Spleen (tissue), 13 donors: ENCODE data around the gene DLG2. TPM values are rescaled to one million over a fixed set of nuclear protein-coding genes. Genes with fewer than 3 reads are reported as not detected.
A peak's percentile ranks its signal among the peaks of the same experiment; 100 is the strongest.
"Not testable (repeated sequence)": the region's sequence is repeated elsewhere in the genome, so short reads cannot be mapped to it uniquely, and the experiment has no call there.

Experiments used
- DNase-seq: peaks from one replicate; pipeline ENCODE4 v3.0.0-alpha.2; 2020
- H3K27ac ChIP-seq, 8 donors: fragments of 200-600 bp; sonication (generic) in 7 of 8; 1 replicate in 4 of 8; 2 replicates in 4 of 8; pipeline versions ENCODE4 v1.5.0 to v1.8.0; 2016 to 2021; ENCODE audit warnings: inconsistent platforms in 4 of 8, mild to moderate bottlenecking in 4 of 8, moderate library complexity in 1 of 8
- H3K27me3 ChIP-seq, 7 donors: fragments of 200-600 bp; sonication (generic) in 6 of 7; replicated peaks in 1 of 7; 1 replicate in 4 of 7; 2 replicates in 3 of 7; pipeline versions ENCODE4 v1.5.0 to v1.8.0; 2016 to 2021; ENCODE audit warnings: inconsistent platforms in 3 of 7, mild to moderate bottlenecking in 1 of 7
- H3K36me3 ChIP-seq, 6 donors: fragments of 200-600 bp; sonication (generic) in 5 of 6; 1 replicate in 4 of 6; 2 replicates in 2 of 6; pipeline versions ENCODE4 v1.5.0 to v1.8.0; 2016 to 2021; ENCODE audit warnings: inconsistent platforms in 2 of 6
- H3K4me1 ChIP-seq, 6 donors: fragments of 200-600 bp; sonication (generic) in 5 of 6; 1 replicate in 3 of 6; 2 replicates in 3 of 6; pipeline versions ENCODE4 v1.5.0 to v1.8.0; 2016 to 2021; ENCODE audit warnings: inconsistent platforms in 3 of 6
- H3K4me3 ChIP-seq, 8 donors: fragments of 200-600 bp; sonication (generic) in 7 of 8; 1 replicate in 4 of 8; 2 replicates in 4 of 8; pipeline versions ENCODE4 v1.5.0 to v1.8.0; 2016 to 2021; ENCODE audit warnings: inconsistent platforms in 4 of 8, mild to moderate bottlenecking in 4 of 8, moderate library complexity in 2 of 8
- H3K9me3 ChIP-seq, 8 donors: fragments of 200-600 bp; sonication (generic) in 7 of 8; 1 replicate in 4 of 8; 2 replicates in 4 of 8; pipeline versions ENCODE4 v1.5.0 to v1.8.0; 2016 to 2021; ENCODE audit warnings: inconsistent platforms in 4 of 8
- POLR2A ChIP-seq, 3 donors: fragments of 450-650 bp; IDR thresholded peaks; one replicate each; pipeline ENCODE4 v1.5.1; 2017; ENCODE audit warnings: antibody characterized with exemption in 3 of 3, mild to moderate bottlenecking in 1 of 3
- POLR2AphosphoS5 ChIP-seq, 3 donors: sonication (generic); formaldehyde crosslinking; IDR thresholded peaks; one replicate each; pipeline ENCODE4 v1.5.1; 2017; ENCODE audit warnings: antibody characterized with exemption in 3 of 3
- WGBS, 5 donors: extraction: QIAGEN DNeasy Blood & Tissue Kit in 3 of 5; methylation state at CpG; one replicate each; pipeline versions ENCODE4 v1.1.5 to v1.1.7; 2013 to 2018; 5-methylcytosine and 5-hydroxymethylcytosine counted together
- intact Hi-C: fragments of 100-400 bp; cut with DNase I; formaldehyde crosslinking; loops from one replicate; pipeline ENCODE4 v1.15.0; 2023; ENCODE audit warnings: low total_unique reads
- long read RNA-seq, 2 donors: transcript quantifications; one replicate each; lab custom pipeline, GENCODE V29; 2026
- polyA plus RNA-seq, 3 donors: library from polyadenylated mRNA; stranded (reverse); fragments of 200-250 nt; gene quantifications; one replicate each; pipeline ENCODE4 v1.2.1, GENCODE V29; 2013
- total RNA-seq, 7 donors: library from RNA; depleted of rRNA in 3 of 7; stranded (reverse); fragments of >200 nt in 3 of 7; fragmentation: NEBNext Ultra II Directional in 4 of 7; extraction: Animal tissue kit (Norgen Biotek cat#: 25700) in 4 of 7; gene quantifications; one replicate each; pipeline versions ENCODE4 v1.1.0 to v1.2.1, GENCODE V29; 2016 to 2021
- TF ChIP-seq, protein P1 (sequence below), 11 experiments: fragments of 200-600 bp in 7 of 11; fragments of 450-650 bp in 4 of 11; sonication (generic) in 4 of 11; IDR thresholded peaks in 8 of 11; conservative IDR thresholded peaks in 3 of 11; 1 replicate in 7 of 11; 2 replicates in 4 of 11; pipeline versions ENCODE4 v1.4.0 to v1.8.0; 2016 to 2021; ENCODE audit warnings: antibody characterized with exemption in 11 of 11, inconsistent platforms in 4 of 11, mild to moderate bottlenecking in 1 of 11
- donor health status: healthy with polysubstance abuse.
- donor health status: DM: no; HTN: no; CAD: no; lungs with moderate emphysema.
- donor health status: DM: no; HTN: no; CAD: no.
- donor health status: Bipolar disorder and iron deficiency.
- donor health status: healthy.
- donor health status: DM: no; HTN: no; CAD: no.
- donor health status: DM: yes; HTN: yes; CAD: no.

DLG2 gene
- total RNA-seq: 10 to 100 TPM in 3 of 7 donors, 1 to 10 TPM in 4; 5.8 to 12.7 (median 9.4) TPM
- polyA plus RNA-seq: under 1 TPM; 0.43 to 0.67 (median 0.50) TPM
- long read RNA-seq, donor 1: 0 reads
- long read RNA-seq, donor 2: 0 reads

DNA sequence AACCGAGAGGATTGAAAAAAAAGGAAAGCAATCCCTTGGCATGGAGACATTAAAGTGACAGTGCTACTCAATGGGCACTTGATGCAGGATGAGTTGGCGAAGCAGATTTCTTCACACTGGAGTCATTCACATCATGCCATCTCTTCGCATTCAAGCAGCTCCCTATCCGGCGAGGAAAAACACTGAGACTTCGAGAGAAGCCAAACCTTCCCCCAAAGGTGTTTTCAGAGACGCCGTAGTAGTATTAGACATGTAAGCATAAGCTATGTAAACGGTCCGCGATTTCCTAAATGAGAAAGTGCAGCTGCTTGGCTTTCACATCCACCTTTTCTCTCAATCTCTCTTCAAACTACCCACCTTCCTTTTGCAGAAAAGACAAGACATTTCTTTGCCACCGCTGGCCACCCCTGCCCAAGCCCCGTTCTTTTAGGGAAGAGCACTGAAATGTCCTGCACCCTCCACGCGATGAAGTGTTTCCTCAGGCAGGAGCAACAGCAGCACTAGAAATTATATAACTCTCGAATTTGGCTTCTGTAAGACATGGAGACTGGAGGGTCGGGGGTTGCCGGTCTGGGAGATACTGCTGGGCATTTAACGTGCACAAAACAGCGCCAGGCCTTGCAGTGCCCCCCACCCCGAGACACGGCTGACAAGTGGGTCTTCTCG, at the start of gene DLG2:
Gene DLG2 (minus strand): TSS at position 13 of the 666 bp plus-strand sequence.
- H3K36me3 ChIP-seq: peaks cover 0 to 23% (median 9%) of the 10 kb centered on the region in 6 donors
- intact Hi-C loops: no loop called here
- H3K4me3 ChIP-seq: peak within 1 kb of the TSS; percentile 70 to 93 (median 79)
- peak within 1 kb of the TSS; percentile 74 to 95 (median 92) for H3K27ac ChIP-seq
- 0 to 4% (median 1%) methylated on average over 23 of the region's 23 CpGs for WGBS, 5 donors
- no peaks in the 10 kb centered on the region for H3K9me3 ChIP-seq
- DNase-seq: no peak
- peaks cover 5 to 57% (median 33%) of the 10 kb centered on the region in 6 donors for H3K4me1 ChIP-seq
- no peaks in the 10 kb centered on the region for H3K27me3 ChIP-seq
- TF ChIP-seq, protein P1, sequence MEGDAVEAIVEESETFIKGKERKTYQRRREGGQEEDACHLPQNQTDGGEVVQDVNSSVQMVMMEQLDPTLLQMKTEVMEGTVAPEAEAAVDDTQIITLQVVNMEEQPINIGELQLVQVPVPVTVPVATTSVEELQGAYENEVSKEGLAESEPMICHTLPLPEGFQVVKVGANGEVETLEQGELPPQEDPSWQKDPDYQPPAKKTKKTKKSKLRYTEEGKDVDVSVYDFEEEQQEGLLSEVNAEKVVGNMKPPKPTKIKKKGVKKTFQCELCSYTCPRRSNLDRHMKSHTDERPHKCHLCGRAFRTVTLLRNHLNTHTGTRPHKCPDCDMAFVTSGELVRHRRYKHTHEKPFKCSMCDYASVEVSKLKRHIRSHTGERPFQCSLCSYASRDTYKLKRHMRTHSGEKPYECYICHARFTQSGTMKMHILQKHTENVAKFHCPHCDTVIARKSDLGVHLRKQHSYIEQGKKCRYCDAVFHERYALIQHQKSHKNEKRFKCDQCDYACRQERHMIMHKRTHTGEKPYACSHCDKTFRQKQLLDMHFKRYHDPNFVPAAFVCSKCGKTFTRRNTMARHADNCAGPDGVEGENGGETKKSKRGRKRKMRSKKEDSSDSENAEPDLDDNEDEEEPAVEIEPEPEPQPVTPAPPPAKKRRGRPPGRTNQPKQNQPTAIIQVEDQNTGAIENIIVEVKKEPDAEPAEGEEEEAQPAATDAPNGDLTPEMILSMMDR (IDR thresholded peaks at IDR 0.05 in 8 of 11, conservative IDR thresholded peaks at IDR 0.05 in 3 of 11): no peak
- no peak for TF ChIP-seq POLR2A (IDR thresholded peaks at IDR 0.05)

DNA sequence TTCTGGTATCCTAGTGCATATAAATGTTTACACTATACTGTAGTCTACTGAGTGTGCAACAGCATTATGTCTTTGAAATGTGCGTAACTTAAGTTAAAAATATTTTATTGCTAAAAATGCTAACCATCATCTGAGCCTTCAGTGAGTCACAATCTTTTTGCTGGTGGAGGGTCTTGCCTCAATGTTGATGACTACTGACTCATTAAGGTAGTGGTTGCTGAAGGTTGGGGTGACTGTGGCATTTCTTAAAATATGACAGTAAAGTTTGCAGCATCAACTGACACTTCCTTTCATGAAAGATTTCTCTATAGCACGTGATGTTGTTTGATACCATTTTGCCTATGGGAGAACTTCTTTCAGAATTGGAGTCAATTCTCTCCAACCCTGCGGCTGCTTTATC, 46.2 kb upstream of the DLG2 start:
- Histone ChIP-seq H3K9me3 (no peaks in the 10 kb centered on the region), H3K4me3 (no peak overlapping the region)
- intact Hi-C loops: no loop called here

DNA sequence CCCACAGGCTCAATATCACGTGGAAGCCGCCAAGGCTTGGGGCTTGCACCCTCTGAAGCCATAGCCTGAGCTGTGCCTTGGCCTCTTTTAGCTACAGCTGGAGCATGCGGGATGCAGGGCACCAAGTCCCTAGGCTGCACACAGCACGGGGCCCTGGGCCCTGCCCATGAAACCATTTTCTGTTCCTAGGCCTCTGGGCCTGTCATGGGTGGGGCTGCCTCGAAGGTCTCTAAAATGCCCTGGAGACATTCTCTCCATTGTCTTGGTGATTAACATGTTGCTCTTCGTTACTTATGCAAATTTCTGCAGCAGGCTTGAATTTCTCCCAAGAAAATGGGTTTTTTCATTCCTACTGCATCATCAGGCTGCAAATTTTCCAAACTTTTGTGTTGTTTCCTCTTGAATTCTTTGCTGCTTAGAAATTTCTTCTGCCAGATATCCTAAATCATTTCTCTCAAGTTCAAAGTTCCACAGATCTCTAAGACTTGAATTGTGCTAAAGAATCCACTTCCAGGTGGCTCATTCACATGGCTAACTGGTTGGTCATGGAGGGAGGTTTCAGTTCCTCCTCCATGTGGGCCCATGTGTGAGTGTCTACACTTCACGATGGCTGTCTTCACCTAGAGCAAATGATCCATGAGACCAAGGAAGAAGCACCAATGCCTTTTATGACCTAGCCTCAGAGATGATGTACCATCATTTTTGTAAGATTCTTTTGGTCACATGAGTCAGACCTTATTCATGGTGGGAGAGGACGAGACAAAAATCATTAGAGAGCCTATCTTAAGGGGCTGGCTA, 45.2 kb upstream of the DLG2 start:
- Histone ChIP-seq H3K27ac (no peak overlapping the region), H3K4me3 (no peak overlapping the region), H3K36me3 (no peaks in the 10 kb centered on the region), H3K9me3 (no peaks in the 10 kb centered on the region), H3K4me1 (no peaks in the 10 kb centered on the region), H3K27me3 (no peaks in the 10 kb centered on the region)
- intact Hi-C loops: no loop called here
- 76 to 90% (median 86%) methylated on average over 8 of the region's 8 CpGs for WGBS, 5 donors
- no peak for DNase-seq
- TF ChIP-seq POLR2A (IDR thresholded peaks at IDR 0.05): no peak
- TF ChIP-seq POLR2AphosphoS5 (IDR thresholded peaks at IDR 0.05): no peak
- TF ChIP-seq, protein P1 (IDR thresholded peaks at IDR 0.05 in 8 of 11, conservative IDR thresholded peaks at IDR 0.05 in 3 of 11): no peak

More for the DNA sequence above, 46.2 kb upstream of the DLG2 start:
- no peak overlapping the region for H3K27ac ChIP-seq
- no peak for DNase-seq
- no peaks in the 10 kb centered on the region for H3K4me1 ChIP-seq
- 79 to 92% (median 87%) methylated on average over 3 of the region's 3 CpGs for WGBS, 5 donors
- TF ChIP-seq, protein P1 (IDR thresholded peaks at IDR 0.05 in 8 of 11, conservative IDR thresholded peaks at IDR 0.05 in 3 of 11): no peak
- no peak for TF ChIP-seq POLR2AphosphoS5 (IDR thresholded peaks at IDR 0.05)
- H3K27me3 ChIP-seq: no peaks in the 10 kb centered on the region
- no peaks in the 10 kb centered on the region for H3K36me3 ChIP-seq

DNA sequence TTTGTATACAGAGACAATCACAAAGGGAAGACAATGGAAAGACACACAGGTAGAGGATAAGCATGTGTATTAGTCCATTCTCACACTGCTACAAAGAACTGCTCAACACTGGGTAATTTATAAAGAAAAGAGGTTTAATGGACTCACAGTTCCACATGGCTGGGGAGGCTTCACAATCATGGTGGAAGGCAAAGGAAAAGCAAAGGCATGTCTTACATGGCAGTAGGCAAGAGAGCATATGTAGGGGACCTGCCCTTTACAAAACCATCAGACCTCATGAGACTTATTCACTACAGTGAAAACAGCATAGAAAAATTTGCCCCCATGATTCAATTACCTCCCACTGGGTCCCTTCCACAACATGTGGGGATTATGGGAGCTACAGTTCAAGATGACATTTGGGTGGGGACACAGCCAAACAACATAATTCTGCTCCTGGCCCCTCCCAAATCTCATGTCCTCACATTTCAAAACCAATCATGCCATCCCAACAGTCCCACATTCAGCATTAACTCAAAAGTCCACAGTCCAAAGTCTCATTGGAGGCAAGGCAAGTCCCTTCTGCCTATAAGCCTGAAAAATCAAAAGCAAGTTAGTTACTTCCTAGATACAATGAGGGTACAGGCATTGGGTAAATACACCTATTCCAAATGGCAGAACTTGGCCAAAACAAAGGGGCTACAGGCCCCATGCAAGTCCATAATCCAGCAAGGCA, 44.0 kb upstream of the DLG2 start:
- H3K9me3 ChIP-seq, H3K4me1 ChIP-seq, H3K36me3 ChIP-seq, H3K27me3 ChIP-seq, intact Hi-C loops, H3K27ac ChIP-seq, DNase-seq, H3K4me3 ChIP-seq: not testable (repeated sequence)
